ENCODE data around the gene ZNF805. TPM values are rescaled to one million over a fixed set of nuclear protein-coding genes. Genes with fewer than 3 reads are reported as not detected.
"Not testable (repeated sequence)": the region's sequence is repeated elsewhere in the genome, so short reads cannot be mapped to it uniquely, and the experiment has no call there.

ZNF805 gene
- polyA plus RNA-seq, 4 donors: 0.54 to 4.3 (median 1.3) TPM

GRCh38 chr19:57271280-57271679, 30.8 kb downstream of the ZNF805 start:
- 94 to 97% (median 96%) methylated on average over 8 of the region's 8 CpGs for WGBS, 3 donors
- no peak overlapping the region for H3K27ac ChIP-seq (ENCODE audit: low read depth in 1 of 3, low read length in 2 of 3)
- FAIRE-seq: no peak
- DNase-seq: no peak
- H3K9me3 ChIP-seq (ENCODE audit: control insufficient read depth in 2 of 2, insufficient read depth in 1 of 2, low read depth in 1 of 2, low read length in 1 of 2): no peaks in the 10 kb centered on the region
- peaks cover 0 to 7% (median 0%) of the 10 kb centered on the region in 3 donors for H3K36me3 ChIP-seq (ENCODE audit: control insufficient read depth in 3 of 3, insufficient read depth in 2 of 3, low read depth in 1 of 3, low read length in 3 of 3)
- H3K4me3 ChIP-seq (ENCODE audit: low read depth in 1 of 3, low read length in 3 of 3): no peak overlapping the region
- no peaks in the 10 kb centered on the region for H3K27me3 ChIP-seq (ENCODE audit: control insufficient read depth in 3 of 3, insufficient read depth in 3 of 3, low read length in 3 of 3)
- H3K4me1 ChIP-seq (ENCODE audit: control insufficient read depth in 3 of 3, insufficient read depth in 2 of 3, low read depth in 1 of 3, low read length in 2 of 3): no peaks in the 10 kb centered on the region

GRCh38 chr19:57273014-57273413, 32.6 kb downstream of the ZNF805 start:
- WGBS, 3 donors: 84 to 100% (median 100%) methylated on average over 1 of the region's 1 CpG
- no peaks in the 10 kb centered on the region for H3K27me3 ChIP-seq (ENCODE audit: control insufficient read depth in 3 of 3, insufficient read depth in 3 of 3, low read length in 3 of 3)
- DNase-seq (no peak), FAIRE-seq (no peak)
- H3K27ac ChIP-seq (ENCODE audit: low read depth in 1 of 3, low read length in 2 of 3): no peak overlapping the region
- peaks cover 0 to 7% (median 0%) of the 10 kb centered on the region in 3 donors for H3K36me3 ChIP-seq (ENCODE audit: control insufficient read depth in 3 of 3, insufficient read depth in 2 of 3, low read depth in 1 of 3, low read length in 3 of 3)
- H3K9me3 ChIP-seq (ENCODE audit: control insufficient read depth in 2 of 2, insufficient read depth in 1 of 2, low read depth in 1 of 2, low read length in 1 of 2): no peaks in the 10 kb centered on the region
- H3K4me3 ChIP-seq (ENCODE audit: low read depth in 1 of 3, low read length in 3 of 3): no peak overlapping the region
- H3K4me1 ChIP-seq (ENCODE audit: control insufficient read depth in 3 of 3, insufficient read depth in 2 of 3, low read depth in 1 of 3, low read length in 2 of 3): no peaks in the 10 kb centered on the region

- Histone ChIP-seq H3K4me3 (ENCODE audit: low read depth in 1 of 3, low read length in 3 of 3) (no peak overlapping the region), H3K36me3 (ENCODE audit: control insufficient read depth in 3 of 3, insufficient read depth in 2 of 3, low read depth in 1 of 3, low read length in 3 of 3) (peaks cover 0 to 5% (median 0%) of the 10 kb centered on the region in 3 donors), H3K9me3 (ENCODE audit: control insufficient read depth in 2 of 2, insufficient read depth in 1 of 2, low read depth in 1 of 2, low read length in 1 of 2) (no peaks in the 10 kb centered on the region), H3K4me1 (ENCODE audit: control insufficient read depth in 3 of 3, insufficient read depth in 2 of 3, low read depth in 1 of 3, low read length in 2 of 3) (peaks cover 0 to 3% (median 0%) of the 10 kb centered on the region in 3 donors), H3K27ac (ENCODE audit: low read depth in 1 of 3, low read length in 2 of 3) (no peak overlapping the region), H3K27me3 (ENCODE audit: control insufficient read depth in 3 of 3, insufficient read depth in 3 of 3, low read length in 3 of 3) (no peaks in the 10 kb centered on the region)
- 81 to 86% (median 86%) methylated on average over 1 of the region's 1 CpG for WGBS, 3 donors
- FAIRE-seq: no peak
- no peak for DNase-seq
These were observed 36.0 kb downstream of the ZNF805 start for GRCh38 chr19:57276430-57276829.

- not testable (repeated sequence) for H3K4me3 ChIP-seq (ENCODE audit: low read depth in 1 of 3, low read length in 3 of 3); FAIRE-seq
- WGBS, 3 donors: 84 to 91% (median 86%) methylated on average over 2 of the region's 2 CpGs
These were observed 38.0 kb downstream of the ZNF805 start for GRCh38 chr19:57278481-57278880.

GRCh38 chr19:57279418-57280164, 39.2 kb downstream of the ZNF805 start:
- peak; percentile 93 to 97 for DNase-seq
- Histone ChIP-seq H3K4me1 (ENCODE audit: control insufficient read depth in 3 of 3, insufficient read depth in 2 of 3, low read depth in 1 of 3, low read length in 2 of 3) (peaks cover 0 to 9% (median 6%) of the 10 kb centered on the region in 3 donors), H3K9me3 (ENCODE audit: control insufficient read depth in 2 of 2, insufficient read depth in 1 of 2, low read depth in 1 of 2, low read length in 1 of 2) (no peaks in the 10 kb centered on the region), H3K36me3 (ENCODE audit: control insufficient read depth in 3 of 3, insufficient read depth in 2 of 3, low read depth in 1 of 3, low read length in 3 of 3) (peaks cover 0 to 20% (median 0%) of the 10 kb centered on the region in 3 donors), H3K4me3 (ENCODE audit: low read depth in 1 of 3, low read length in 3 of 3) (peak overlapping the region; percentile 62 to 93 (median 90)), H3K27ac (ENCODE audit: low read depth in 1 of 3, low read length in 2 of 3) (peak overlapping the region; percentile 91 to 99 (median 94)), H3K27me3 (ENCODE audit: control insufficient read depth in 3 of 3, insufficient read depth in 3 of 3, low read length in 3 of 3) (no peaks in the 10 kb centered on the region)
- 3 to 6% (median 5%) methylated on average over 25 of the region's 25 CpGs for WGBS, 3 donors
- no peak for FAIRE-seq

More at GRCh38 chr19:57278481-57278880, 38.0 kb downstream of the ZNF805 start:
- not testable (repeated sequence) for H3K9me3 ChIP-seq (ENCODE audit: control insufficient read depth in 2 of 2, insufficient read depth in 1 of 2, low read depth in 1 of 2, low read length in 1 of 2); H3K27ac ChIP-seq (ENCODE audit: low read depth in 1 of 3, low read length in 2 of 3); H3K4me1 ChIP-seq (ENCODE audit: control insufficient read depth in 3 of 3, insufficient read depth in 2 of 3, low read depth in 1 of 3, low read length in 2 of 3); DNase-seq; H3K27me3 ChIP-seq (ENCODE audit: control insufficient read depth in 3 of 3, insufficient read depth in 3 of 3, low read length in 3 of 3)
- H3K36me3 ChIP-seq (ENCODE audit: control insufficient read depth in 3 of 3, insufficient read depth in 2 of 3, low read depth in 1 of 3, low read length in 3 of 3): peaks cover 0 to 13% (median 0%) of the 10 kb centered on the region in 3 donors

- FAIRE-seq: no peak
- H3K27me3 ChIP-seq (ENCODE audit: control insufficient read depth in 3 of 3, insufficient read depth in 3 of 3, low read length in 3 of 3): no peaks in the 10 kb centered on the region
- H3K4me1 ChIP-seq (ENCODE audit: control insufficient read depth in 3 of 3, insufficient read depth in 2 of 3, low read depth in 1 of 3, low read length in 2 of 3): peaks cover 0 to 9% (median 6%) of the 10 kb centered on the region in 3 donors
- H3K9me3 ChIP-seq (ENCODE audit: control insufficient read depth in 2 of 2, insufficient read depth in 1 of 2, low read depth in 1 of 2, low read length in 1 of 2): no peaks in the 10 kb centered on the region
- peak; percentile 97 to 100 for DNase-seq
- H3K36me3 ChIP-seq (ENCODE audit: control insufficient read depth in 3 of 3, insufficient read depth in 2 of 3, low read depth in 1 of 3, low read length in 3 of 3): peaks cover 3 to 25% (median 5%) of the 10 kb centered on the region in 3 donors
- peak within 1 kb of the TSS; percentile 91 to 99 (median 94) for H3K27ac ChIP-seq (ENCODE audit: low read depth in 1 of 3, low read length in 2 of 3)
- 0 to 1% (median 0%) methylated on average over 69 to 71 of the region's 71 CpGs for WGBS, 3 donors
- H3K4me3 ChIP-seq (ENCODE audit: low read depth in 1 of 3, low read length in 3 of 3): peak within 1 kb of the TSS; percentile 62 to 93 (median 90)
These were observed 39.9 kb downstream of the ZNF805 start, which contains the start of gene ZNF460 for GRCh38 chr19:57280165-57280961. Gene ZNF460, plus strand, starts transcription at chr19:57280485. Its CDS starts 322 bp downstream, at chr19:57280807.

- FAIRE-seq: no peak
- Histone ChIP-seq H3K9me3 (ENCODE audit: control insufficient read depth in 2 of 2, insufficient read depth in 1 of 2, low read depth in 1 of 2, low read length in 1 of 2) (no peaks in the 10 kb centered on the region), H3K27me3 (ENCODE audit: control insufficient read depth in 3 of 3, insufficient read depth in 3 of 3, low read length in 3 of 3) (no peaks in the 10 kb centered on the region), H3K27ac (ENCODE audit: low read depth in 1 of 3, low read length in 2 of 3) (peak overlapping the region; percentile 91 to 99 (median 94)), H3K4me3 (ENCODE audit: low read depth in 1 of 3, low read length in 3 of 3) (peak overlapping the region; percentile 62 to 93 (median 90)), H3K36me3 (ENCODE audit: control insufficient read depth in 3 of 3, insufficient read depth in 2 of 3, low read depth in 1 of 3, low read length in 3 of 3) (peaks cover 4 to 29% (median 11%) of the 10 kb centered on the region in 3 donors), H3K4me1 (ENCODE audit: control insufficient read depth in 3 of 3, insufficient read depth in 2 of 3, low read depth in 1 of 3, low read length in 2 of 3) (peaks cover 0 to 9% (median 6%) of the 10 kb centered on the region in 3 donors)
- WGBS, 3 donors: 3 to 5% (median 3%) methylated on average over 6 of the region's 6 CpGs
- DNase-seq: peak in 1 of 2 donors; percentile 6
These were observed 40.5 kb downstream of the ZNF805 start for GRCh38 chr19:57280962-57281400.

GRCh38 chr19:57282011-57282643, 41.7 kb downstream of the ZNF805 start:
- peaks cover 8 to 33% (median 17%) of the 10 kb centered on the region in 3 donors for H3K36me3 ChIP-seq (ENCODE audit: control insufficient read depth in 3 of 3, insufficient read depth in 2 of 3, low read depth in 1 of 3, low read length in 3 of 3)
- FAIRE-seq (no peak), DNase-seq (peak in 1 of 2 donors; percentile 49)
- H3K27ac ChIP-seq (ENCODE audit: low read depth in 1 of 3, low read length in 2 of 3): peak overlapping the region in 1 of 3 donors; percentile 44
- no peaks in the 10 kb centered on the region for H3K27me3 ChIP-seq (ENCODE audit: control insufficient read depth in 3 of 3, insufficient read depth in 3 of 3, low read length in 3 of 3)
- H3K4me1 ChIP-seq (ENCODE audit: control insufficient read depth in 3 of 3, insufficient read depth in 2 of 3, low read depth in 1 of 3, low read length in 2 of 3): peaks cover 0 to 9% (median 6%) of the 10 kb centered on the region in 3 donors
- no peak overlapping the region for H3K4me3 ChIP-seq (ENCODE audit: low read depth in 1 of 3, low read length in 3 of 3)
- 73 to 83% (median 80%) methylated on average over 5 of the region's 5 CpGs for WGBS, 3 donors
- no peaks in the 10 kb centered on the region for H3K9me3 ChIP-seq (ENCODE audit: control insufficient read depth in 2 of 2, insufficient read depth in 1 of 2, low read depth in 1 of 2, low read length in 1 of 2)
